GM23338 (cell line): Measurements from ENCODE around the gene FAM163A. TPM values are rescaled to one million over a fixed set of nuclear protein-coding genes. Genes with fewer than 3 reads are reported as not detected.

Experiments used
- ATAC-seq: fragments of 200-7000 bp; cut with Tn5 transposase; 3 replicates; pipeline ENCODE4 v1.9.1; 2020
- DNase-seq: peaks from one replicate; pipeline ENCODE4 v3.0.0-alpha.2; 2015; ENCODE audit warnings: low spot score
- H2AFZ ChIP-seq: fragments of 200-600 bp; sonication (generic); 2 replicates; pipeline ENCODE4 v1.8.0; 2016; ENCODE audit warnings: antibody characterized with exemption, mild to moderate bottlenecking, moderate library complexity
- H3F3A ChIP-seq: fragments of 200-600 bp; sonication (generic); replicated peaks from 2 replicates; pipeline ENCODE4 v1.8.0; 2017; ENCODE audit warnings: antibody characterized with exemption, mixed run types, low read depth
- H3K27ac ChIP-seq: fragments of 200-600 bp; sonication (generic); 2 replicates; pipeline ENCODE4 v1.6.1; 2016; ENCODE audit warnings: low read depth
- H3K27me3 ChIP-seq: fragments of 200-600 bp; sonication (generic); 2 replicates; pipeline ENCODE4 v1.8.0; 2016; ENCODE audit warnings: mild to moderate bottlenecking, mixed run types, moderate library complexity; ENCODE audit not compliant: insufficient read depth
- H3K36me3 ChIP-seq: fragments of 200-600 bp; sonication (generic); 2 replicates; pipeline ENCODE4 v1.8.0; 2016; ENCODE audit warnings: mild to moderate bottlenecking; ENCODE audit not compliant: insufficient read depth
- H3K4me1 ChIP-seq: fragments of 200-600 bp; sonication (generic); 2 replicates; pipeline ENCODE4 v1.8.0; 2016; ENCODE audit warnings: mild to moderate bottlenecking, moderate library complexity; ENCODE audit not compliant: insufficient read depth
- H3K4me2 ChIP-seq: fragments of 200-600 bp; sonication (generic); 2 replicates; pipeline ENCODE4 v1.7.1; 2017; ENCODE audit warnings: mixed run types
- H3K4me3 ChIP-seq: fragments of 200-600 bp; sonication (generic); 2 replicates; pipeline ENCODE4 v1.6.1; 2016; ENCODE audit warnings: mixed run types
- H3K79me2 ChIP-seq: fragments of 200-600 bp; sonication (generic); replicated peaks from 2 replicates; pipeline ENCODE4 v1.8.0; 2017; ENCODE audit warnings: mild to moderate bottlenecking; ENCODE audit not compliant: insufficient read depth
- H3K9me2 ChIP-seq: fragments of 200-600 bp; sonication (generic); 2 replicates; pipeline ENCODE4 v1.8.0; 2017; ENCODE audit not compliant: insufficient read depth
- H4K20me1 ChIP-seq: fragments of 200-600 bp; sonication (generic); replicated peaks from 2 replicates; pipeline ENCODE4 v1.8.0; 2017; ENCODE audit warnings: mild to moderate bottlenecking; ENCODE audit not compliant: insufficient read depth
- H3K27ac Mint-ChIP-seq: 2 replicates; pipeline ENCODE4 v1.8.0; 2020; ENCODE audit warnings: inconsistent platforms, mild to moderate bottlenecking, moderate library complexity, mixed read lengths
- H3K27me3 Mint-ChIP-seq: 3 replicates; pipeline ENCODE4 v1.8.0; 2022; ENCODE audit warnings: low read depth, mild to moderate bottlenecking, moderate library complexity, mixed read lengths, inconsistent platforms; ENCODE audit not compliant: insufficient read depth, poor library complexity
- H3K36me3 Mint-ChIP-seq: 3 replicates; pipeline ENCODE4 v1.8.0; 2021; ENCODE audit warnings: low read depth, mild to moderate bottlenecking, inconsistent platforms, moderate library complexity, mixed read lengths
- H3K4me1 Mint-ChIP-seq: 3 replicates; pipeline ENCODE4 v1.8.0; 2020; ENCODE audit warnings: mild to moderate bottlenecking, inconsistent platforms, mixed read lengths
- H3K4me3 Mint-ChIP-seq: 3 replicates; pipeline ENCODE4 v1.8.0; 2021; ENCODE audit warnings: moderate library complexity, mild to moderate bottlenecking, inconsistent platforms, mixed read lengths
- H3K9me3 Mint-ChIP-seq: 3 replicates; pipeline ENCODE4 v1.8.0; 2020; ENCODE audit warnings: moderate library complexity, mild to moderate bottlenecking, inconsistent platforms, mixed read lengths
- CREB1 ChIP-seq: fragments of 250-450 bp; sonication (Bioruptor Pico); IDR thresholded peaks from 2 replicates; pipeline ENCODE4 v1.5.0; 2020; ENCODE audit warnings: low read depth, mild to moderate bottlenecking, moderate library complexity
- CTCF ChIP-seq, 2 experiments: fragments of 200-600 bp in 1 of 2; sonication (generic) in 1 of 2; conservative IDR thresholded peaks; 2 replicates each; pipeline versions ENCODE4 v1.5.1 to v1.6.1; 2016 to 2017; ENCODE audit warnings: antibody characterized with exemption in 2 of 2, low read depth in 2 of 2, mild to moderate bottlenecking in 2 of 2, moderate library complexity in 1 of 2
- ETS1 ChIP-seq: IDR thresholded peaks from 2 replicates; pipeline ENCODE4 v1.6.1; 2016; ENCODE audit warnings: antibody characterized with exemption
- EZH2 ChIP-seq: fragments of 200-600 bp; sonication (generic); IDR thresholded peaks from one replicate; pipeline ENCODE4 v1.8.0; 2017; ENCODE audit warnings: antibody characterized with exemption, mild to moderate bottlenecking, low read depth; ENCODE audit not compliant: unreplicated experiment
- EZH2phosphoT487 ChIP-seq: fragments of 200-600 bp; sonication (generic); IDR thresholded peaks from one replicate; pipeline ENCODE4 v1.8.1; 2018; ENCODE audit warnings: antibody characterized with exemption; ENCODE audit not compliant: unreplicated experiment
- JUNB ChIP-seq: IDR thresholded peaks from one replicate; pipeline ENCODE4 v1.6.1; 2016; ENCODE audit warnings: antibody characterized with exemption; ENCODE audit not compliant: unreplicated experiment
- NANOG ChIP-seq: IDR thresholded peaks from 2 replicates; pipeline ENCODE4 v1.6.1; 2016; ENCODE audit warnings: antibody characterized with exemption, borderline replicate concordance
- POLR2AphosphoS5 ChIP-seq: IDR thresholded peaks from 2 replicates; pipeline ENCODE4 v1.6.1; 2016; ENCODE audit warnings: antibody characterized with exemption, low read depth
- STAT1 ChIP-seq: IDR thresholded peaks from one replicate; pipeline ENCODE4 v1.6.1; 2016; ENCODE audit warnings: antibody characterized with exemption; ENCODE audit not compliant: unreplicated experiment
- ZNF114 ChIP-seq: fragments of 250-450 bp; sonication (Bioruptor Pico); IDR thresholded peaks from 2 replicates; pipeline ENCODE4 v1.5.0; 2020; ENCODE audit warnings: mild to moderate bottlenecking, moderate library complexity
- ZNF331 ChIP-seq: fragments of 250-450 bp; sonication (Bioruptor Pico); IDR thresholded peaks from 2 replicates; pipeline ENCODE4 v1.5.0; 2020; ENCODE audit warnings: low read depth, mild to moderate bottlenecking, moderate library complexity
- polyA plus RNA-seq: library from polyadenylated mRNA; unstranded; fragments of >200 nt; fragmentation: Nextera tagmentation; extraction: Ambion mirVana; gene quantifications from 2 replicates; pipeline ENCODE4 v1.2.1, GENCODE V29; 2016
- total RNA-seq: library from RNA; depleted of rRNA; stranded (reverse); fragments of >200 nt; shearing (Covaris generic); gene quantifications from 2 replicates; pipeline ENCODE4 v1.2.3, GENCODE V29; 2014
- TF ChIP-seq, protein P1 (sequence below): IDR thresholded peaks from one replicate; pipeline ENCODE4 v1.6.1; 2018; ENCODE audit warnings: antibody characterized with exemption; ENCODE audit not compliant: unreplicated experiment
- TF ChIP-seq, protein P2 (sequence below): fragments of 250-450 bp; sonication (Bioruptor Pico); IDR thresholded peaks from 2 replicates; pipeline ENCODE4 v1.5.0; 2020; ENCODE audit warnings: mild to moderate bottlenecking, moderate library complexity

The FAM163A gene
- total and polyA plus RNA-seq, 2 experiments from 2014 or later = not detected

DNA sequence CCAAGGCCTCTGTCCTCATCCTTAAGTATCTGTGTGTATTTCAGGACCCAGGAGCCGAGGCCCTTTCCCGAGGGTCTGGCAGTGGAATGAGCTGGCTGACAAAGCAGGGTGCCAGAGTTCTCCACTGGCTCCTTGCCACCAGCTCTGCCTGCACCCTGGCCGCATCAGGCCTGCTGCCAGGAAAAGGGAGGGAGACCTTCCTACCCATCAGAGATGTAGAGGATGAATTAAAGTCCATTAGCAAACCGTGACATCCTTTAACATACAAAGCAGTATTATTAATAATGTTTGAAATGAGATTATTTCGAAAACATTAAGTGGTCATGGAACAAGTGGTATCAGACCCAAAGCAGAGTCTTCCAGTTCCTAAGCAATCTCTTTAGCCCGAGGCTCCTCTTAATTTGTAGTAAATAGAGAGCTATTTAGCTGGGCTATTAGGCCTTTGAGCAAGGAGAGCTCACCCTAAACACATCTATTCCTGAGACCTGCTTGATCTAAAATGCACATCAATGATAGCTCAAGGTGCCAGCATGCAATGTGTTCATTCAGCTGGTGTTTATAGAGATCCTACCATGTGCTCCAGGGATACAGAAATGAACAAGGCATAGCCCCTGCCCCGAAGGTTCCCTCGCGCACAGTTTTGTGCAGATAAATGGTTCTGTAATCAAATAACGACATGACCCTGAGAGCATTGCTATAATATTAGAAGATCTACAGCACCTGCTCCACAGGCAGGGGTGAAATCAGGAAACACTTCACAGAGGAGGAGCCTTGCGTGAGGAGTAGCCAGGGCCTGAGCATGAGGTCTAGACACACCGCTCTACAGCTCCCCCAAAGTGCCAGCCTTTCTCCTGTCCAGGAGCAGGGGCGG lies 44.0 kb downstream of the FAM163A start:
- Mint-ChIP-seq H3K36me3 (no peaks in the 10 kb centered on the region), H3K4me3 (no peak overlapping the region), H3K4me1 (peaks cover 22% of the 10 kb centered on the region), H3K9me3 (no peaks in the 10 kb centered on the region), H3K27me3 (peaks cover 6% of the 10 kb centered on the region), H3K27ac (no peak overlapping the region)
- Histone ChIP-seq H3K79me2 (no peaks in the 10 kb centered on the region), H2AFZ (peak overlapping the region; percentile 56; the same call in 1 of the 2 replicates), H3K9me2 (no peaks in the 10 kb centered on the region), H3K36me3 (no peaks in the 10 kb centered on the region), H4K20me1 (no peaks in the 10 kb centered on the region), H3F3A (no peaks in the 10 kb centered on the region), H3K4me2 (no peak overlapping the region; the same call in 1 of the 2 replicates), H3K4me1 (peaks cover 18% of the 10 kb centered on the region), H3K27ac (no peak overlapping the region), H3K27me3 (no peaks in the 10 kb centered on the region), H3K4me3 (no peak overlapping the region)
- ATAC-seq (0 out of 3 replicates have a peak, but pooled peaks have one; percentile 16), DNase-seq (no peak)
- TF ChIP-seq CTCF (conservative IDR thresholded peaks at IDR 0.05; ENCODE audit: low read depth in 2 of 2) = no peak
- TF ChIP-seq ETS1 = no peak
- TF ChIP-seq CREB1 (CRISPR knock-in tag) = no peak
- no peak for TF ChIP-seq NANOG
- TF ChIP-seq EZH2phosphoT487 = no peak
- TF ChIP-seq, protein P1, sequence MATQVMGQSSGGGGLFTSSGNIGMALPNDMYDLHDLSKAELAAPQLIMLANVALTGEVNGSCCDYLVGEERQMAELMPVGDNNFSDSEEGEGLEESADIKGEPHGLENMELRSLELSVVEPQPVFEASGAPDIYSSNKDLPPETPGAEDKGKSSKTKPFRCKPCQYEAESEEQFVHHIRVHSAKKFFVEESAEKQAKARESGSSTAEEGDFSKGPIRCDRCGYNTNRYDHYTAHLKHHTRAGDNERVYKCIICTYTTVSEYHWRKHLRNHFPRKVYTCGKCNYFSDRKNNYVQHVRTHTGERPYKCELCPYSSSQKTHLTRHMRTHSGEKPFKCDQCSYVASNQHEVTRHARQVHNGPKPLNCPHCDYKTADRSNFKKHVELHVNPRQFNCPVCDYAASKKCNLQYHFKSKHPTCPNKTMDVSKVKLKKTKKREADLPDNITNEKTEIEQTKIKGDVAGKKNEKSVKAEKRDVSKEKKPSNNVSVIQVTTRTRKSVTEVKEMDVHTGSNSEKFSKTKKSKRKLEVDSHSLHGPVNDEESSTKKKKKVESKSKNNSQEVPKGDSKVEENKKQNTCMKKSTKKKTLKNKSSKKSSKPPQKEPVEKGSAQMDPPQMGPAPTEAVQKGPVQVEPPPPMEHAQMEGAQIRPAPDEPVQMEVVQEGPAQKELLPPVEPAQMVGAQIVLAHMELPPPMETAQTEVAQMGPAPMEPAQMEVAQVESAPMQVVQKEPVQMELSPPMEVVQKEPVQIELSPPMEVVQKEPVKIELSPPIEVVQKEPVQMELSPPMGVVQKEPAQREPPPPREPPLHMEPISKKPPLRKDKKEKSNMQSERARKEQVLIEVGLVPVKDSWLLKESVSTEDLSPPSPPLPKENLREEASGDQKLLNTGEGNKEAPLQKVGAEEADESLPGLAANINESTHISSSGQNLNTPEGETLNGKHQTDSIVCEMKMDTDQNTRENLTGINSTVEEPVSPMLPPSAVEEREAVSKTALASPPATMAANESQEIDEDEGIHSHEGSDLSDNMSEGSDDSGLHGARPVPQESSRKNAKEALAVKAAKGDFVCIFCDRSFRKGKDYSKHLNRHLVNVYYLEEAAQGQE = no peak
- no peak for TF ChIP-seq JUNB
- no peak for TF ChIP-seq ZNF331 (CRISPR knock-in tag)
- TF ChIP-seq ZNF114 (CRISPR knock-in tag) = no peak
- no peak for TF ChIP-seq POLR2AphosphoS5
- TF ChIP-seq EZH2 = no peak
- no peak for TF ChIP-seq STAT1
- TF ChIP-seq, protein P2, sequence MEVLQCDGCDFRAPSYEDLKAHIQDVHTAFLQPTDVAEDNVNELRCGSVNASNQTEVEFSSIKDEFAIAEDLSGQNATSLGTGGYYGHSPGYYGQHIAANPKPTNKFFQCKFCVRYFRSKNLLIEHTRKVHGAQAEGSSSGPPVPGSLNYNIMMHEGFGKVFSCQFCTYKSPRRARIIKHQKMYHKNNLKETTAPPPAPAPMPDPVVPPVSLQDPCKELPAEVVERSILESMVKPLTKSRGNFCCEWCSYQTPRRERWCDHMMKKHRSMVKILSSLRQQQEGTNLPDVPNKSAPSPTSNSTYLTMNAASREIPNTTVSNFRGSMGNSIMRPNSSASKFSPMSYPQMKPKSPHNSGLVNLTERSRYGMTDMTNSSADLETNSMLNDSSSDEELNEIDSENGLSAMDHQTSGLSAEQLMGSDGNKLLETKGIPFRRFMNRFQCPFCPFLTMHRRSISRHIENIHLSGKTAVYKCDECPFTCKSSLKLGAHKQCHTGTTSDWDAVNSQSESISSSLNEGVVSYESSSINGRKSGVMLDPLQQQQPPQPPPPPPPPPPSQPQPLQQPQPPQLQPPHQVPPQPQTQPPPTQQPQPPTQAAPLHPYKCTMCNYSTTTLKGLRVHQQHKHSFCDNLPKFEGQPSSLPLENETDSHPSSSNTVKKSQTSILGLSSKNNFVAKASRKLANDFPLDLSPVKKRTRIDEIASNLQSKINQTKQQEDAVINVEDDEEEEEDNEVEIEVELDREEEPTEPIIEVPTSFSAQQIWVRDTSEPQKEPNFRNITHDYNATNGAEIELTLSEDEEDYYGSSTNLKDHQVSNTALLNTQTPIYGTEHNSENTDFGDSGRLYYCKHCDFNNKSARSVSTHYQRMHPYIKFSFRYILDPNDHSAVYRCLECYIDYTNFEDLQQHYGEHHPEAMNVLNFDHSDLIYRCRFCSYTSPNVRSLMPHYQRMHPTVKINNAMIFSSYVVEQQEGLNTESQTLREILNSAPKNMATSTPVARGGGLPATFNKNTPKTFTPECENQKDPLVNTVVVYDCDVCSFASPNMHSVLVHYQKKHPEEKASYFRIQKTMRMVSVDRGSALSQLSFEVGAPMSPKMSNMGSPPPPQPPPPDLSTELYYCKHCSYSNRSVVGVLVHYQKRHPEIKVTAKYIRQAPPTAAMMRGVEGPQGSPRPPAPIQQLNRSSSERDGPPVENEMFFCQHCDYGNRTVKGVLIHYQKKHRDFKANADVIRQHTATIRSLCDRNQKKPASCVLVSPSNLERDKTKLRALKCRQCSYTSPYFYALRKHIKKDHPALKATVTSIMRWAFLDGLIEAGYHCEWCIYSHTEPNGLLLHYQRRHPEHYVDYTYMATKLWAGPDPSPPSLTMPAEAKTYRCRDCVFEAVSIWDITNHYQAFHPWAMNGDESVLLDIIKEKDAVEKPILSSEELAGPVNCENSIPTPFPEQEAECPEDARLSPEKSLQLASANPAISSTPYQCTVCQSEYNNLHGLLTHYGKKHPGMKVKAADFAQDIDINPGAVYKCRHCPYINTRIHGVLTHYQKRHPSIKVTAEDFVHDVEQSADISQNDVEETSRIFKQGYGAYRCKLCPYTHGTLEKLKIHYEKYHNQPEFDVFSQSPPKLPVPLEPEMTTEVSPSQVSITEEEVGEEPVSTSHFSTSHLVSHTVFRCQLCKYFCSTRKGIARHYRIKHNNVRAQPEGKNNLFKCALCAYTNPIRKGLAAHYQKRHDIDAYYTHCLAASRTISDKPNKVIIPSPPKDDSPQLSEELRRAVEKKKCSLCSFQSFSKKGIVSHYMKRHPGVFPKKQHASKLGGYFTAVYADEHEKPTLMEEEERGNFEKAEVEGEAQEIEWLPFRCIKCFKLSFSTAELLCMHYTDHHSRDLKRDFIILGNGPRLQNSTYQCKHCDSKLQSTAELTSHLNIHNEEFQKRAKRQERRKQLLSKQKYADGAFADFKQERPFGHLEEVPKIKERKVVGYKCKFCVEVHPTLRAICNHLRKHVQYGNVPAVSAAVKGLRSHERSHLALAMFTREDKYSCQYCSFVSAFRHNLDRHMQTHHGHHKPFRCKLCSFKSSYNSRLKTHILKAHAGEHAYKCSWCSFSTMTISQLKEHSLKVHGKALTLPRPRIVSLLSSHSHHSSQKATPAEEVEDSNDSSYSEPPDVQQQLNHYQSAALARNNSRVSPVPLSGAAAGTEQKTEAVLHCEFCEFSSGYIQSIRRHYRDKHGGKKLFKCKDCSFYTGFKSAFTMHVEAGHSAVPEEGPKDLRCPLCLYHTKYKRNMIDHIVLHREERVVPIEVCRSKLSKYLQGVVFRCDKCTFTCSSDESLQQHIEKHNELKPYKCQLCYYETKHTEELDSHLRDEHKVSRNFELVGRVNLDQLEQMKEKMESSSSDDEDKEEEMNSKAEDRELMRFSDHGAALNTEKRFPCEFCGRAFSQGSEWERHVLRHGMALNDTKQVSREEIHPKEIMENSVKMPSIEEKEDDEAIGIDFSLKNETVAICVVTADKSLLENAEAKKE (CRISPR knock-in tag) = no peak
